Ectodermal cell (in vitro differentiated cells): ENCODE results near the gene SUN2.

ENCODE experiments used
- H3K27ac ChIP-seq: 2 replicates; pipeline ENCODE4 v1.7.0; 2013; ENCODE audit warnings: mild to moderate bottlenecking, low read depth, low read length; ENCODE audit not compliant: insufficient read depth, poor library complexity, severe bottlenecking
- H3K27me3 ChIP-seq: 2 replicates; pipeline ENCODE4 v1.7.0; 2013; ENCODE audit warnings: mild to moderate bottlenecking, low read length; ENCODE audit not compliant: insufficient read depth, control insufficient read depth, poor library complexity, severe bottlenecking
- H3K36me3 ChIP-seq: one replicate; pipeline ENCODE4 v1.7.0; 2013; ENCODE audit warnings: low read length; ENCODE audit not compliant: control insufficient read depth, insufficient read depth
- H3K4me1 ChIP-seq: one replicate; pipeline ENCODE4 v1.7.0; 2013; ENCODE audit warnings: low read length; ENCODE audit not compliant: control insufficient read depth, insufficient read depth
- H3K4me3 ChIP-seq: 2 replicates; pipeline ENCODE4 v1.7.0; 2013; ENCODE audit warnings: low read depth, low read length, control low read depth; ENCODE audit not compliant: insufficient read depth
- H3K9me3 ChIP-seq: 2 replicates; pipeline ENCODE4 v1.7.0; 2013; ENCODE audit warnings: mild to moderate bottlenecking, low read length, moderate library complexity; ENCODE audit not compliant: control insufficient read depth
- WGBS, 2 experiments: methylation state at CpG; one replicate each; pipeline ENCODE4 v1.1.7; 2013; ENCODE audit warnings: missing lambda C conversion rate in 2 of 2; 5-methylcytosine and 5-hydroxymethylcytosine counted together

The SUN2 gene

GRCh38 chr22:38727123-38727522 lies 28.7 kb downstream of the SUN2 start:
- no peaks in the 10 kb centered on the region for H3K4me1 ChIP-seq
- peaks cover 74% of the 10 kb centered on the region for H3K36me3 ChIP-seq
- no peaks in the 10 kb centered on the region for H3K27me3 ChIP-seq
- no peak overlapping the region for H3K4me3 ChIP-seq
- 96 to 97% methylated on average over 12 of the region's 12 CpGs for WGBS, 2 experiments
- no peaks in the 10 kb centered on the region for H3K9me3 ChIP-seq
- H3K27ac ChIP-seq = no peak overlapping the region

DNA sequence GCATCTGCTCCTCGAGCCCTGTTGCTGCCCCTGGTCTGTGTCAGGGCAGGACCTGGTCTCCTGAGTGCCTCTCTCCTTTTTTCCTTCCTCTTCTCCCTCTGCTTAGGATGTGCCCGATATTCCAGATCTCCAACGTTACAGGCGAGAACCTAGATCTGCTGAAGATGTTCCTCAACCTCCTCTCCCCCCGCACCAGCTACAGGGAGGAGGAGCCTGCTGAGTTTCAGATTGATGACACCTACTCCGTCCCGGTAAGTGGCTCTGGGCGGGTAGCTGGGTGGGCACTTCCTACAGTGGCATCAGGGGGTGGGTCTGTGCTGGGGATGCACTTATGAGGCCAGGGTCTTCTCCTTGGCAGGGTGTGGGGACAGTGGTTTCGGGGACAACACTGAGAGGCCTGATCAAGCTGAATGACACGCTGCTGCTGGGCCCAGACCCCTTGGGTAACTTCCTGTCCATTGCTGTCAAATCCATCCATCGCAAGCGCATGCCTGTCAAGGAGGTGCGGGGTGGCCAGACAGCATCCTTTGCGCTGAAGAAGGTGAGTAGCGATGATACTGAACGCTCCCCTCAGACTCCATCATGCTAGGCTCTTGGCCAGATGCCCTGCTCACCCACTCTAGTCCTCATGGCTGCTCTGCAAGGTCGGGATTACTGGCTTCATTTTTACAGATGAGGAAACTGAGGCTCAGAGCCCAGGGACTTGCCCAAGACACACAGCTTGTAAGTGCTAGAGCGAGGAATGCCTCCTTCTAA lies 29.7 kb downstream of the SUN2 start:
- Histone ChIP-seq H3K27ac (no peak overlapping the region), H3K27me3 (no peaks in the 10 kb centered on the region), H3K9me3 (no peaks in the 10 kb centered on the region), H3K36me3 (peaks cover 74% of the 10 kb centered on the region), H3K4me1 (no peaks in the 10 kb centered on the region), H3K4me3 (no peak overlapping the region)
- WGBS, 2 experiments = 96% methylated on average over 18 of the region's 18 CpGs

GRCh38 chr22:38724926-38725571 lies 30.7 kb downstream of the SUN2 start:
- 87 to 89% methylated on average over 3 of the region's 3 CpGs for WGBS, 2 experiments
- Histone ChIP-seq H3K4me1 (no peaks in the 10 kb centered on the region), H3K27ac (no peak overlapping the region), H3K4me3 (no peak overlapping the region), H3K9me3 (no peaks in the 10 kb centered on the region), H3K36me3 (peaks cover 75% of the 10 kb centered on the region), H3K27me3 (no peaks in the 10 kb centered on the region)

DNA sequence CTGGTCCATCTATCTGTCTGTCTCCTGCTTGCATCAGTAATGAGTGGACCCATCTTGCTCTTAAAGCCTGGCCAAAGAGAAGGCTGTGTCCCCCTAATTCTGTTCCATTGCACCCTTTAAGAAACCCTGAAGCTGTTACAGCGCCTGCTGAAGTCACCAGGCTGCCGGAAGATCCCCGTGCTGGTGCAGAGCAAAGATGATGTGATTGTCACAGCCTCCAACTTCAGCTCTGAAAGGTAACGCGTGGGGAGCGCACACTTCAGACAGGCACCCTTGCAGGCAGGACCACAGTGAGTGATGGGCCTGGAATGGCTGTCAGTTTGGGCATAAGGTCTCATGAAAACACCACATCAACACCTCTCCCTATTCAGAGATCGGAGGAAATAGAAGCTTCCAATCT lies 31.6 kb downstream of the SUN2 start:
- WGBS, 2 experiments = 95% methylated on average over 7 of the region's 7 CpGs
- no peaks in the 10 kb centered on the region for H3K27me3 ChIP-seq
- no peak overlapping the region for H3K27ac ChIP-seq
- no peaks in the 10 kb centered on the region for H3K9me3 ChIP-seq
- H3K4me3 ChIP-seq = no peak overlapping the region
- peaks cover 66% of the 10 kb centered on the region for H3K36me3 ChIP-seq
- no peaks in the 10 kb centered on the region for H3K4me1 ChIP-seq

DNA sequence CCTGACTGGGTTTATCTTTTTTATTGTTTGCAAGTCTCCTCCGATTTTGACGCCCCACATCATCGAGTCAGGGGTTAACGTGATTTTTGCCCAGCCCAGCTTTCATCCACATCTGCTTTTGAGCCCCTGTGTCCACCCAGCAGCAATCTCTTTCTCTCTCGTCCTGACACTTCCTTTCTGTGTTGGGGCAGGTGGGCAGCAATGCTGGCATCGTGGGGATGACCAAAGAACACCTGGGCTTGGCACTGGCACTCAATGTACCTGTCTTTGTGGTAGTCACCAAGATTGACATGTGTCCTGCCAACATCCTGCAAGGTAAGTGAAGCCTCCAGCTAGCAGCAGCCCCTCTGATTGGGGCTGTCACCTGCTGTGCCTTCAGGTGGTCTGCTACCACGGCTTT lies 34.2 kb downstream of the SUN2 start:
- Histone ChIP-seq H3K27ac (no peak overlapping the region), H3K4me1 (no peaks in the 10 kb centered on the region), H3K27me3 (no peaks in the 10 kb centered on the region), H3K4me3 (no peak overlapping the region), H3K36me3 (peaks cover 50% of the 10 kb centered on the region), H3K9me3 (no peaks in the 10 kb centered on the region)
- 95 to 98% methylated on average over 6 of the region's 7 CpGs for WGBS, 2 experiments

GRCh38 chr22:38720350-38720749 lies 35.4 kb downstream of the SUN2 start:
- H3K36me3 ChIP-seq = peaks cover 43% of the 10 kb centered on the region
- H3K27me3 ChIP-seq = no peaks in the 10 kb centered on the region
- no peaks in the 10 kb centered on the region for H3K4me1 ChIP-seq
- no peak overlapping the region for H3K4me3 ChIP-seq
- H3K27ac ChIP-seq = no peak overlapping the region
- WGBS, 2 experiments = 94% methylated on average over 3 of the region's 3 CpGs
- H3K9me3 ChIP-seq = no peaks in the 10 kb centered on the region

DNA sequence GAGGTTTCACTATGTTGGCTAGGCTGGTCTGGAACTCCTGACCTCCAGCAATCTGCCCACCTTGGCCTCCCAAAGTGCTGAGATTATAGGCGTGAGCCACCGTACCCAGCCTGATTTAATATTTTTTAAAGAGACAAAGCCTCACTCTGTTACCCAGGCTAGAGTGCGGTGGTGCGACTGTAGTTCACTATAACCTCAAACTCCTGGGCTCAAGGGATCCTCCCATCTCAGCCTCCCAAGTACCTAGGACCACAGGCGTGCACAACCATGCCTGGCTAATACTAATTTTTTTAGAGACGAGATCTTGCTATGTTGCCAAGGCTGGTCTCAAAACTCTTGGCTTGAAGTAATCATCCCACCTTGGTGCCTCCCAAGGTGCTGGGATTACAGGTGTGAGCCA lies 36.6 kb downstream of the SUN2 start:
- Histone ChIP-seq H3K4me1 (no peaks in the 10 kb centered on the region), H3K27ac (no peak overlapping the region), H3K27me3 (no peaks in the 10 kb centered on the region), H3K9me3 (no peaks in the 10 kb centered on the region), H3K36me3 (peaks cover 38% of the 10 kb centered on the region), H3K4me3 (no peak overlapping the region)
- 94 to 96% methylated on average over 6 of the region's 6 CpGs for WGBS, 2 experiments

- H3K27ac ChIP-seq = no peak overlapping the region
- no peaks in the 10 kb centered on the region for H3K27me3 ChIP-seq
- no peak overlapping the region for H3K4me3 ChIP-seq
- no peaks in the 10 kb centered on the region for H3K9me3 ChIP-seq
- peaks cover 6% of the 10 kb centered on the region for H3K4me1 ChIP-seq
- WGBS, 2 experiments = 75 to 80% methylated on average over 6 of the region's 6 CpGs
- H3K36me3 ChIP-seq = peaks cover 31% of the 10 kb centered on the region
Observed at GRCh38 chr22:38718414-38718813, 37.4 kb downstream of the SUN2 start.

DNA sequence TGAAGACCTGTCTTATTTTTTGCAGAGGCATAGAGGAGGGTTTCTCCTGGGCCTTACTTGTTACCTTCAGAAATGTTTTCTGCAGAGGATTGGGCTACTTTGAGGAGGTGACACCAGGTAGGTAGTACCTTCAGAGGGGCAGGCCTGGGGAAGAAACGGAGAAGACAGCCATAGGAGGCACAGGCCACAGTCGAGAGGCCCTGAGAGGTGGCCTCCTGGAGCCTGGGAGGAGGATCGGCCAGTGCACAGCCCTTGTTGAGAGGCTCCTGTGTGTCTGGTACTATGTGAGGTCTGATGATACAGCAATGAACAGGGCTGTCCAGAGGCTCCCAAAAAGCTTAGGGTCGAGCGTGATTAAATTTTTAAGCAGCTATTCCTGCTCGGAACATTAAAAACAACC lies 38.6 kb downstream of the SUN2 start:
- WGBS, 2 experiments = 93 to 97% methylated on average over 6 of the region's 6 CpGs
- Histone ChIP-seq H3K36me3 (peaks cover 22% of the 10 kb centered on the region), H3K4me1 (peaks cover 18% of the 10 kb centered on the region), H3K27me3 (no peaks in the 10 kb centered on the region), H3K4me3 (no peak overlapping the region), H3K9me3 (no peaks in the 10 kb centered on the region), H3K27ac (no peak overlapping the region)

DNA sequence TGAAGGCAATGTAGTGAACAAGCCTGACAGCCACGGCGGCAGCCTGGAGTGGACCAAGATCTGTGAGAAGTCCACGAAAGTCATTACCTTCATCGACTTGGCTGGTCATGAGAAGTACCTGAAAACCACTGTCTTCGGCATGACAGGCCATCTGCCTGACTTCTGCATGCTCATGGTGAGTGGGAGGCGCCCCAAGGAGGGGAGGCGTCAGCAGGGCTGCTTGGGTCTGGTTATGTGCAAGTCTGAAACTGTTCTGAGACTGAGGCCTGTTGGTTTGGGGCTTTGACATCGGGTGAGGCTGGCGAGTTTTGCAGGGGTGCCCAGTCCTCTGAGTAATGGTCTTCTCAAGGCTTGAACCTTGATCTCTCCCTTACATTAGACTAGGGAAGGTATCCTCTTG lies 39.0 kb downstream of the SUN2 start:
- 93 to 95% methylated on average over 9 of the region's 9 CpGs for WGBS, 2 experiments
- peaks cover 21% of the 10 kb centered on the region for H3K4me1 ChIP-seq
- H3K4me3 ChIP-seq = no peak overlapping the region
- H3K27me3 ChIP-seq = no peaks in the 10 kb centered on the region
- no peak overlapping the region for H3K27ac ChIP-seq
- no peaks in the 10 kb centered on the region for H3K9me3 ChIP-seq
- peaks cover 22% of the 10 kb centered on the region for H3K36me3 ChIP-seq
